AG04450 (cell line): ENCODE measurements around the gene STRBP. TPM values are rescaled to one million over a fixed set of nuclear protein-coding genes. Genes with fewer than 3 reads are reported as not detected.

Source experiments
- CTCF ChIA-PET: fragments of 300-600, 350-600 bp; formaldehyde crosslinking; extraction: SDS; loops from one replicate; lab custom pipeline; 2022; ENCODE audit warnings: antibody characterized with exemption, inconsistent platforms; lab: Charles Lee
- POLR2A ChIA-PET: fragments of 350-600 bp; formaldehyde crosslinking; extraction: SDS; loops from one replicate; lab custom pipeline; 2021; ENCODE audit warnings: antibody characterized with exemption, inconsistent platforms; lab: Yijun Ruan, JAX
- DNase-seq: peaks from one replicate; pipeline ENCODE4 v3.0.0-alpha.2; 2011; ENCODE audit warnings: low read depth, low spot score
- H3K27ac ChIP-seq: one replicate; pipeline ENCODE4 v1.5.1; 2012; ENCODE audit warnings: low read depth, low read length, control low read depth
- H3K27me3 ChIP-seq: one replicate; pipeline ENCODE4 v1.6.0; 2012; ENCODE audit warnings: low read length; ENCODE audit not compliant: control insufficient read depth, insufficient read depth
- H3K4me3 ChIP-seq: 2 replicates; pipeline ENCODE4 v1.5.1; 2011; ENCODE audit warnings: mild to moderate bottlenecking, low read depth, low read length, control low read depth
- H3K9me3 ChIP-seq: 2 replicates; pipeline ENCODE4 v1.5.1; 2012; ENCODE audit warnings: low read length; ENCODE audit not compliant: control insufficient read depth, insufficient read depth
- polyA plus RNA-seq: library from polyadenylated mRNA; depleted of rRNA; stranded (reverse); fragments of >200 nt; gene quantifications from 2 replicates; pipeline ENCODE4 v1.2.3, GENCODE V29; 2011
- TF ChIP-seq, protein P1 (sequence below): IDR thresholded peaks from 2 replicates; pipeline ENCODE4 v1.5.1; 2011; ENCODE audit warnings: low read depth, low read length, control low read depth, inconsistent platforms

STRBP gene
- polyA plus RNA-seq, 1 experiment: 6.3 TPM

- Histone ChIP-seq H3K27ac (no peak overlapping the region), H3K9me3 (no peaks in the 10 kb centered on the region), H3K27me3 (no peaks in the 10 kb centered on the region), H3K4me3 (no peak overlapping the region)
- TF ChIP-seq, protein P1, sequence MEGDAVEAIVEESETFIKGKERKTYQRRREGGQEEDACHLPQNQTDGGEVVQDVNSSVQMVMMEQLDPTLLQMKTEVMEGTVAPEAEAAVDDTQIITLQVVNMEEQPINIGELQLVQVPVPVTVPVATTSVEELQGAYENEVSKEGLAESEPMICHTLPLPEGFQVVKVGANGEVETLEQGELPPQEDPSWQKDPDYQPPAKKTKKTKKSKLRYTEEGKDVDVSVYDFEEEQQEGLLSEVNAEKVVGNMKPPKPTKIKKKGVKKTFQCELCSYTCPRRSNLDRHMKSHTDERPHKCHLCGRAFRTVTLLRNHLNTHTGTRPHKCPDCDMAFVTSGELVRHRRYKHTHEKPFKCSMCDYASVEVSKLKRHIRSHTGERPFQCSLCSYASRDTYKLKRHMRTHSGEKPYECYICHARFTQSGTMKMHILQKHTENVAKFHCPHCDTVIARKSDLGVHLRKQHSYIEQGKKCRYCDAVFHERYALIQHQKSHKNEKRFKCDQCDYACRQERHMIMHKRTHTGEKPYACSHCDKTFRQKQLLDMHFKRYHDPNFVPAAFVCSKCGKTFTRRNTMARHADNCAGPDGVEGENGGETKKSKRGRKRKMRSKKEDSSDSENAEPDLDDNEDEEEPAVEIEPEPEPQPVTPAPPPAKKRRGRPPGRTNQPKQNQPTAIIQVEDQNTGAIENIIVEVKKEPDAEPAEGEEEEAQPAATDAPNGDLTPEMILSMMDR: no peak
- no peak for DNase-seq
- ChIA-PET POLR2A (no interaction called here), CTCF (interaction anchor here (2.2 kb wide), 1 partner anchor 220 kb away, joined by 7 read pairs; no protein-coding TSS in a partner anchor)
Measured at GRCh38 chr9:123129423-123129822, 139.0 kb downstream of the STRBP start.

DNA sequence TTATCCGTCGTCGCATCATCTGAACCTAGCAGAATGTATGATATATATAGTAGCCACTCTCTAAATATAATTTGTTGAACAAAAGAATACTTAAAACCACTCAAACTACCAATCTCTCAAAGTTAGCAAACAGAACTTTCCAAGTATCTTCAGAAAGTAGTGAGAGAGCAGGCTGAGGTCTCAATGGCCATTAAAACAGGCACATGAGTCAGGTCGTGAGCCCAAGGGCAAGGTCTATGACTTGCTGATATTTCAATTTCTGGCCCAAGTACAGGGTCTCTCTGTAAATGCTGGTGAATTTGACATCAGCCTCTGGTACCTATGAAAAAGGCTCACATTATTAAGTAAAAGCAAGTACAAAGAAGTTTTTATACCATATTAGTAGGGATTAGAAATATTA is 139.8 kb downstream of the STRBP start:
- CTCF ChIA-PET: no interaction called here
- TF ChIP-seq, protein P1: no peak
- Histone ChIP-seq H3K9me3 (no peaks in the 10 kb centered on the region), H3K4me3 (no peak overlapping the region), H3K27me3 (no peaks in the 10 kb centered on the region), H3K27ac (no peak overlapping the region)
- POLR2A ChIA-PET: no interaction called here
- no peak for DNase-seq

DNA sequence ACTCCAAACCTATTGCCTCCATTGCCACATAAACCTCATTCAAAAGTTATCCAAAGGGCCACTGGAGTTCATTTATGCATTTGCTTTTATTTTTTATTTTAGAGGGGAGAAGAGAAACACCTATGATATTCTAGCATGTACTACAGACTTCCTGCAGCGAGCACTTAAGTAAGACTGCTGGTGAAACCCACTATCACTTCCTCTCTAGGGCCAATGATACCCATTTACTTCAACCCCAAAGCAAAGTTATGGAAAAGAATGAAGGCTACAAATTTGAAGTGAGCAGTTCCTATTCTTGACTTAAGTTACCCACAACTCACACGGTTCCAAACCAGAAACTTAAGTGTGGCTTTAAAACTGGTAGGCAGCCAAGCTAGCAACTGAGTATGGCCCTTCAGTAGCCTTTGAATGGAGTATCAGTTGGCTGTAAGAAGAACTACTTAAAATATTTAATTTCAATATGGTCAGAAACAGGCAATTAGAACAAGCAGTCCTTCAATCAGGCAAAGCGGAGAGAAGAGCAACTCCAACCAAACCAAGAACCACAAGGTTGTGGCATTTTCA is 140.8 kb downstream of the STRBP start:
- POLR2A ChIA-PET: no interaction called here
- no peaks in the 10 kb centered on the region for H3K9me3 ChIP-seq
- DNase-seq: no peak
- H3K4me3 ChIP-seq: no peak overlapping the region
- CTCF ChIA-PET: no interaction called here
- TF ChIP-seq, protein P1: no peak
- H3K27me3 ChIP-seq: no peaks in the 10 kb centered on the region
- H3K27ac ChIP-seq: no peak overlapping the region

GRCh38 chr9:123121457-123121856 is 146.9 kb downstream of the STRBP start:
- POLR2A ChIA-PET: interaction anchor here (0.6 kb wide), 1 partner anchor 13 kb away, joined by 3 read pairs; no protein-coding TSS in a partner anchor
- no peaks in the 10 kb centered on the region for H3K9me3 ChIP-seq
- no peaks in the 10 kb centered on the region for H3K27me3 ChIP-seq
- H3K4me3 ChIP-seq: no peak overlapping the region
- H3K27ac ChIP-seq: no peak overlapping the region
- CTCF ChIA-PET: interaction anchor here (0.6 kb wide), 1 partner anchor 159 kb away, joined by 3 read pairs; no protein-coding TSS in a partner anchor
- DNase-seq: no peak
- TF ChIP-seq, protein P1: no peak

GRCh38 chr9:123120953-123121352 is 147.4 kb downstream of the STRBP start:
- TF ChIP-seq, protein P1: no peak
- Histone ChIP-seq H3K4me3 (no peak overlapping the region), H3K27ac (no peak overlapping the region), H3K9me3 (no peaks in the 10 kb centered on the region), H3K27me3 (no peaks in the 10 kb centered on the region)
- ChIA-PET CTCF (no interaction called here), POLR2A (interaction anchor here (0.6 kb wide), 1 partner anchor 14 kb away, joined by 3 read pairs; no protein-coding TSS in a partner anchor)
- no peak for DNase-seq
